GM21367 (cell line): ENCODE measurements around the gene NINJ2.

Experiments
- ATAC-seq: cut with Tn5 transposase; IDR thresholded peaks from one replicate; pipeline ENCODE4 v1.9.1; 2021; ENCODE audit not compliant: unreplicated experiment

The NINJ2 gene

GRCh38 chr12:617304-617915 is 45.8 kb downstream of the NINJ2 start:
- ATAC-seq = no peak

GRCh38 chr12:615620-616019 is 47.6 kb downstream of the NINJ2 start:
- ATAC-seq = no peak

GRCh38 chr12:614411-614970 is 48.8 kb downstream of the NINJ2 start:
- no peak for ATAC-seq

- no peak for ATAC-seq
These were observed 49.2 kb downstream of the NINJ2 start for GRCh38 chr12:613996-614395.

- no peak for ATAC-seq
These were observed 50.4 kb downstream of the NINJ2 start for GRCh38 chr12:612886-613285.

GRCh38 chr12:612293-612692 is 51.0 kb downstream of the NINJ2 start:
- ATAC-seq = no peak

- no peak for ATAC-seq
These were observed 51.5 kb downstream of the NINJ2 start for GRCh38 chr12:611721-612120.

GRCh38 chr12:608921-609320 is 54.3 kb downstream of the NINJ2 start:
- ATAC-seq = no peak

GRCh38 chr12:608413-608812 is 54.8 kb downstream of the NINJ2 start:
- ATAC-seq = no peak

- ATAC-seq = no peak
These were observed 55.7 kb downstream of the NINJ2 start for GRCh38 chr12:607541-608001.

GRCh38 chr12:604956-605355 is 58.3 kb downstream of the NINJ2 start:
- ATAC-seq = no peak

- no peak for ATAC-seq
These were observed 60.6 kb downstream of the NINJ2 start for GRCh38 chr12:602700-603068.

- ATAC-seq = no peak
These were observed 61.1 kb downstream of the NINJ2 start for GRCh38 chr12:601976-602699.

GRCh38 chr12:599756-600155 is 63.5 kb downstream of the NINJ2 start:
- ATAC-seq = no peak

GRCh38 chr12:597926-598568 is 65.2 kb downstream of the NINJ2 start:
- no peak for ATAC-seq

- ATAC-seq = no peak
These were observed 69.6 kb downstream of the NINJ2 start for GRCh38 chr12:593396-594270.

- no peak for ATAC-seq
These were observed 71.2 kb downstream of the NINJ2 start for GRCh38 chr12:592024-592505.

- no peak for ATAC-seq
These were observed 71.8 kb downstream of the NINJ2 start for GRCh38 chr12:591167-592023.

GRCh38 chr12:590206-590750 is 73.0 kb downstream of the NINJ2 start:
- no peak for ATAC-seq

- ATAC-seq = no peak
These were observed 74.6 kb downstream of the NINJ2 start for GRCh38 chr12:588646-589045.
